Measurements from ENCODE around the gene ZFP36. TPM values are rescaled to one million over a fixed set of nuclear protein-coding genes. Genes with fewer than 3 reads are reported as not detected.

Gene ZFP36, protein sequence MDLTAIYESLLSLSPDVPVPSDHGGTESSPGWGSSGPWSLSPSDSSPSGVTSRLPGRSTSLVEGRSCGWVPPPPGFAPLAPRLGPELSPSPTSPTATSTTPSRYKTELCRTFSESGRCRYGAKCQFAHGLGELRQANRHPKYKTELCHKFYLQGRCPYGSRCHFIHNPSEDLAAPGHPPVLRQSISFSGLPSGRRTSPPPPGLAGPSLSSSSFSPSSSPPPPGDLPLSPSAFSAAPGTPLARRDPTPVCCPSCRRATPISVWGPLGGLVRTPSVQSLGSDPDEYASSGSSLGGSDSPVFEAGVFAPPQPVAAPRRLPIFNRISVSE
- 1,400 TPM for total RNA-seq
- polyA plus RNA-seq: 100 to 1,000 TPM in 3 of 4 donors, 10 to 100 TPM in 1; 89.8 to 134 (median 109) TPM

DNA sequence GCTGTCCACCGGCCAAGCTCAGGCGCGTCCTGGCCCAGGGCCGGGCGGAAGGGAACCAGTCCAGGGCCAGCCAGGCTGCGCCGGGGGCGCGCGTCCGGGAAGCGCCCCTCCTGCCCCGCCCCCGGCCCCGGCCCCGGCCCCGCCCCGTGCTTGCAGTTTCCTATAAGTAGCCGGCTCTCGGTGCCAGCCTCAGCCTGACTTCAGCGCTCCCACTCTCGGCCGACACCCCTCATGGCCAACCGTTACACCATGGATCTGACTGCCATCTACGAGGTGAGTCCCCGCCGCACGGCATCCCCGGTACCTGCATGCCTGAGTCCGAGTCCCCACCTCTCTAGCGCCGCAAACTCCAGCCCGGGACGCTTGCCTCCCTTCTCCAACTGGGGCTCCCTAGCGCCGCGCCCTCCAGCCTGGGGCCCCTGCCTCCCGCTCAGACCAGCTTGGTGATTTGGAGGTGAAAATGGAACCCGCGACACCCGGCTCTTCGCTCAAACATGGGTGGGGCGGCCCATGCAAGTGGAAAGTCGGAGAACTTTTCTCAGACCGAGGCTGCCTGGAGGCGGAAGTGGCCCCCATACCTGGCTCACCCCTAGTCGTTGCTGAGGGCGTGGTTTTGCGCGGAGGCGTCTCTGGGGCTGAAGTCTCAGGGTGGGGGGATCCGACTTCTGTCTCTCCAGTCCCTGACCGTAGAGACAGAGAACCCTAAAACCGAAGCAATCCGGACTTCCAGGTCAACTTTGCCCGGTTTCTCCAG is at the start of gene ZFP36:
ZFP36 (plus strand) TSS at position 192 of the 754 bp plus-strand sequence; CDS start at position 250, 58 bp downstream.
- H3K4me1 ChIP-seq (ENCODE audit: control insufficient read depth, insufficient read depth, low read length, poor library complexity, severe bottlenecking): peaks cover 82% of the 10 kb centered on the region
- H3K36me3 Mint-ChIP-seq: peaks cover 20% of the 10 kb centered on the region
- peak within 1 kb of the TSS; percentile 98 to 100 (median 99) for H3K27ac Mint-ChIP-seq
- peaks cover 19% of the 10 kb centered on the region for H3K36me3 ChIP-seq (ENCODE audit: control insufficient read depth, insufficient read depth, low read length)
- H3K9me3 Mint-ChIP-seq: peaks cover 0 to 7% (median 0%) of the 10 kb centered on the region in 7 donors
- H3K27me3 ChIP-seq (ENCODE audit: control insufficient read depth, insufficient read depth, low read length): no peaks in the 10 kb centered on the region
- peak within 1 kb of the TSS; percentile 97 for H3K4me3 ChIP-seq (ENCODE audit: low read depth, low read length)
- peaks cover 20% of the 10 kb centered on the region for H3K27me3 Mint-ChIP-seq
- peak; percentile 85 to 91 (median 89) for DNase-seq
- ATAC-seq (ENCODE audit: low read depth in 2 of 2): peak; percentile 30 to 33
- peaks cover under 1 to 59% (median 39%) of the 10 kb centered on the region in 4 donors for H3K4me1 Mint-ChIP-seq
- peak within 1 kb of the TSS; percentile 95 to 99 (median 98) for H3K4me3 Mint-ChIP-seq
- peak within 1 kb of the TSS; percentile 100 for H3K27ac ChIP-seq (ENCODE audit: insufficient read depth, low read length, poor library complexity, severe bottlenecking)
- no peaks in the 10 kb centered on the region for H3K9me3 ChIP-seq (ENCODE audit: control insufficient read depth in 2 of 2, low read length in 2 of 2)

DNA sequence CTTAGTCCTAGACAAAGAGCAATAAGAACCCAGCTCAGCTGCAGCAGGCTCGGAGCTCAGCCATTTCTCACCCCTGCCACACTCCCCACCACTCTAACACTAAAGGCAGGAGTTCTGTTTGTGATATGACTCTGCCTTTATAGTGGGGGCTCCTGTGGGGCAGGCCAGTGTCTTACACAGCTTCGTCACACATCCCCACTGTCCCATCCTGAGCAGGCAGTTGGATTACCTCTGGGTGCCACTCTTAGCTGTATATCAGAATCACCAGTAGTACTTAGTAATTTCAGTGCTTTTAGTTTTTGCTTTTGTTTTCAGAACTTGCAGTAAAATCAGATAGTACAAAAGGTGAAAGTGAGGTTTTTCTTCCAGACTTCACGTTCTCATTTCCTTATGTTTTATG is 47.6 kb upstream of the ZFP36 start:
- H3K4me1 ChIP-seq (ENCODE audit: control insufficient read depth, insufficient read depth, low read length, poor library complexity, severe bottlenecking): no peaks in the 10 kb centered on the region
- H3K27ac Mint-ChIP-seq: no peak overlapping the region
- H3K4me3 Mint-ChIP-seq: no peak overlapping the region
- H3K27ac ChIP-seq (ENCODE audit: insufficient read depth, low read length, poor library complexity, severe bottlenecking): no peak overlapping the region
- no peaks in the 10 kb centered on the region for H3K27me3 Mint-ChIP-seq
- peaks cover 46% of the 10 kb centered on the region for H3K36me3 Mint-ChIP-seq
- peaks cover 0 to 3% (median 0%) of the 10 kb centered on the region in 4 donors for H3K4me1 Mint-ChIP-seq
- no peak overlapping the region for H3K4me3 ChIP-seq (ENCODE audit: low read depth, low read length)
- H3K9me3 Mint-ChIP-seq: no peaks in the 10 kb centered on the region
- H3K9me3 ChIP-seq (ENCODE audit: control insufficient read depth in 2 of 2, low read length in 2 of 2): no peaks in the 10 kb centered on the region
- DNase-seq (no peak), ATAC-seq (ENCODE audit: low read depth in 2 of 2) (no peak)
- H3K27me3 ChIP-seq (ENCODE audit: control insufficient read depth, insufficient read depth, low read length): no peaks in the 10 kb centered on the region
- H3K36me3 ChIP-seq (ENCODE audit: control insufficient read depth, insufficient read depth, low read length): peaks cover 69% of the 10 kb centered on the region

DNA sequence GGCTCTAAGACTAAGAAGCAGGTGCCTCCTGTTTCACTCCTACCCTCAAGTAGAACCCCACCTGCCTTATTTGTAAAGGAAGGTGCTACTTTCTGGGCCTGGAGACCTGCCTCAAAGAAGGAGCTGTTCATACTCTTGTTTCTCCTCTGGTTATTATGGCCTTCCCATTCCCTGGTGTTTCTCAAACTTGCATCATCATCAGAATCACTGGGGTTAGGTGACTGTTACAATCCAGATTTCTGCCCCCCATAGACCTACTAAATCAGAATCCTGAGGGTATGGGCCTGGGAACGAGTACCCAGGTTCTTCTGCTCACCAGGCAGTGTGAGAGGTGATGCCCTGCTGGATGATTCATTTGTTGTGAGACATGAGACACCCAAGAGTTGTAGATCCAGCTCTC is 46.0 kb upstream of the ZFP36 start:
- Mint-ChIP-seq H3K4me1 (peaks cover 0 to 6% (median 0%) of the 10 kb centered on the region in 4 donors), H3K4me3 (no peak overlapping the region), H3K27ac (no peak overlapping the region), H3K36me3 (peaks cover 44% of the 10 kb centered on the region), H3K27me3 (no peaks in the 10 kb centered on the region), H3K9me3 (no peaks in the 10 kb centered on the region)
- no peak overlapping the region for H3K27ac ChIP-seq (ENCODE audit: insufficient read depth, low read length, poor library complexity, severe bottlenecking)
- no peak for ATAC-seq (ENCODE audit: low read depth in 2 of 2)
- DNase-seq: no peak
- no peaks in the 10 kb centered on the region for H3K4me1 ChIP-seq (ENCODE audit: control insufficient read depth, insufficient read depth, low read length, poor library complexity, severe bottlenecking)
- no peaks in the 10 kb centered on the region for H3K27me3 ChIP-seq (ENCODE audit: control insufficient read depth, insufficient read depth, low read length)
- H3K4me3 ChIP-seq (ENCODE audit: low read depth, low read length): no peak overlapping the region
- no peaks in the 10 kb centered on the region for H3K9me3 ChIP-seq (ENCODE audit: control insufficient read depth in 2 of 2, low read length in 2 of 2)
- H3K36me3 ChIP-seq (ENCODE audit: control insufficient read depth, insufficient read depth, low read length): peaks cover 68% of the 10 kb centered on the region

DNA sequence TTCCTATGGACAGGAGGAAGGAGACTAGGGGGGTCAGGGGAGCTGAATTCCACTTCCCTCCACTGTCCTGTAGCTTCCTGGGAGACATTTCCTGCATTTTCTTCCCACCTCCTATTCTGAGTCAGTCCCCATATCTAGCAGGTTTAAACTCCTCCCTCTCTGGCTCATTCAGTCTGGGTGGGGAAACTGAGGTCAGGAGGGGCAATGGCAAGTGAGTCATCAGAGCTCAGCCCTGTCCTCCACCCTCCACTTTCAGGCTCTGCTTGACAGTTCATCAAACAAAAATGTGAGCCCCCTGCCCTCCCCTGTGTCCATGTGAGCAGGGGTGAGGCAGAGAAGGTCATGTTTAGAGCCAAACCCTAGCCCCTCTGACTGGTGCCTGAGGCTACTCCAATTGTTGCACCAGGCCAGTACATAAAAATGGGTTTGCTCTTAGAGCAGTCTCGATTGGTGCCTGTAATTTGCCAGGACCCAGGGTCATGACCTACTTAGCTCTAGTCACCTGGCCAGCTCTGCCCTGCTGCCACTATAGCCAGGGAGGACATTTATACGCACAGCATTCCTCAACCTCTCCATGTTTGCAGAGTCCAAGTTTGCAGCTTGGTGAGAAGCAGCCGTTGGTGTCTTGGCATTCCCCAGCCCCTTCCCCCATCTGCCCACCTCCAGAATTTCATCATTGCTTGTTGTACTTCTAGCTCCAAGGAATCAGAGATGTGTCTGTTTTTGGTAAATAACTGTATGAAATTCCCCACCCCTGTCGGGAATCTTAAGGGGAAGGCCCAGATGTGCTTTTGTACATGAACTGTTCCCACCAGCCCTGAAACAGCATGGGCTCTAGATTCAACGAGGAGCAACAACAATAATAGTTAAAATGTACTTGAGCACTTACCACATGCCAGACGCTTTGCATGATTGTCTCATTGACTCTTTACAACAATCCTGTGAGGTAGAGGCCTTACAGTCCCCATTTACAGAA is 43.7 kb upstream of the ZFP36 start:
- no peaks in the 10 kb centered on the region for H3K9me3 ChIP-seq (ENCODE audit: control insufficient read depth in 2 of 2, low read length in 2 of 2)
- ATAC-seq (ENCODE audit: low read depth in 2 of 2) (no peak), DNase-seq (no peak)
- H3K36me3 ChIP-seq (ENCODE audit: control insufficient read depth, insufficient read depth, low read length): peaks cover 53% of the 10 kb centered on the region
- H3K27me3 Mint-ChIP-seq: no peaks in the 10 kb centered on the region
- H3K4me3 ChIP-seq (ENCODE audit: low read depth, low read length): no peak overlapping the region
- H3K4me1 Mint-ChIP-seq: peaks cover 0 to 6% (median under 1%) of the 10 kb centered on the region in 4 donors
- H3K27ac ChIP-seq (ENCODE audit: insufficient read depth, low read length, poor library complexity, severe bottlenecking): no peak overlapping the region
- no peaks in the 10 kb centered on the region for H3K4me1 ChIP-seq (ENCODE audit: control insufficient read depth, insufficient read depth, low read length, poor library complexity, severe bottlenecking)
- H3K27ac Mint-ChIP-seq: peak overlapping the region; percentile 26 to 77 (median 51)
- no peaks in the 10 kb centered on the region for H3K27me3 ChIP-seq (ENCODE audit: control insufficient read depth, insufficient read depth, low read length)
- H3K4me3 Mint-ChIP-seq: no peak overlapping the region
- H3K36me3 Mint-ChIP-seq: peaks cover 28% of the 10 kb centered on the region
- no peaks in the 10 kb centered on the region for H3K9me3 Mint-ChIP-seq

DNA sequence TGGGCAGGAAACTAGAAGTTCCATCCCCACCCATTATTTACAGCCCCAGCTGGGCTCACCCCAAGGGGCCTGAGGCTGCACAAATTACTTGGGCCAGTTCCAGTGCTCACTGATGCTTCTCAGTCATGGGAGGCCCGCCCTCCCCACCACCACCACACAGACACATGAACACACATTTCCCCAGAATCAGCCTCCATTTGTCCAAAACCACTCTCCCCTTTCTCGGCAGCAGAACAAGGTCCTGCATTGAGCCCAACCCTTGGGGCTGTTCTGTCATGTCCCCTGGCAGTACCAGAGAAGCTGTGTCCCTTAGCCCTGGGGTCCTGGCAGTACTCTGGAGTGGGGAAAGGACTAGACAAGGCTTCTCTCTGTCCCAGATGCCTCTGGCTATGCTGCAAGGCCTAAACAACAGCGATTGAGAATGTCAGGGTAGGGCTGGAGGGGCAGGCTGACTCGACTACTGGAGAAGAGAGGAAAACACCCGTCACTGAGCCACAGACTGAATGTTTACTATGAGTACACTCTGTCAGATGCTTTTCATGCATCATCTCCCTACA is 42.7 kb upstream of the ZFP36 start:
- no peak for DNase-seq
- H3K27me3 Mint-ChIP-seq: no peaks in the 10 kb centered on the region
- H3K36me3 ChIP-seq (ENCODE audit: control insufficient read depth, insufficient read depth, low read length): peaks cover 50% of the 10 kb centered on the region
- H3K36me3 Mint-ChIP-seq: peaks cover 34% of the 10 kb centered on the region
- peaks cover 0 to 9% (median under 1%) of the 10 kb centered on the region in 4 donors for H3K4me1 Mint-ChIP-seq
- H3K27ac Mint-ChIP-seq: no peak overlapping the region
- H3K27me3 ChIP-seq (ENCODE audit: control insufficient read depth, insufficient read depth, low read length): no peaks in the 10 kb centered on the region
- H3K9me3 Mint-ChIP-seq: no peaks in the 10 kb centered on the region
- no peaks in the 10 kb centered on the region for H3K4me1 ChIP-seq (ENCODE audit: control insufficient read depth, insufficient read depth, low read length, poor library complexity, severe bottlenecking)
- H3K4me3 ChIP-seq (ENCODE audit: low read depth, low read length): no peak overlapping the region
- H3K27ac ChIP-seq (ENCODE audit: insufficient read depth, low read length, poor library complexity, severe bottlenecking): no peak overlapping the region
- no peak overlapping the region for H3K4me3 Mint-ChIP-seq
- no peaks in the 10 kb centered on the region for H3K9me3 ChIP-seq (ENCODE audit: control insufficient read depth in 2 of 2, low read length in 2 of 2)
- ATAC-seq (ENCODE audit: low read depth in 2 of 2): no peak

DNA sequence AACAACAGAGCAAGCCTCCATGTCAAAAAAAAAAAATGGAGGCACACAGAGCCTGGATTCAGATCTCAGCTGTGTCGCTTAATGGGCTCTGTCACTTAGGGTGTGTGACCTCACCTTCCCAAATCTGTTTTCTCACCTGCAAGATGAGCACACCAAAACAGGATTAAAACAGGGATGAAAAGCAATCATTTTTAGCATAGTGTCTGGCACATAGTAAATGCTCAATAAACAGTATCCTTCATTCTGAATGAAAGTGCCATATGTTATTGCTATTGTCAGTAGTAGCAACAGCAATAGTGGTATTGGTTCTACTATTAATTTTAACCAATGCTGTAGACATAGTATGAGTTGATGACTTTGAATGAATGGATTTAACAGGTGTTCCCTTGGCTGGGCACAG is 41.1 kb upstream of the ZFP36 start:
- Mint-ChIP-seq H3K36me3 (peaks cover 30% of the 10 kb centered on the region), H3K27ac (no peak overlapping the region), H3K27me3 (no peaks in the 10 kb centered on the region), H3K4me1 (peaks cover 0 to 6% (median under 1%) of the 10 kb centered on the region in 4 donors), H3K9me3 (no peaks in the 10 kb centered on the region), H3K4me3 (no peak overlapping the region)
- Histone ChIP-seq H3K4me1 (ENCODE audit: control insufficient read depth, insufficient read depth, low read length, poor library complexity, severe bottlenecking) (no peaks in the 10 kb centered on the region), H3K27me3 (ENCODE audit: control insufficient read depth, insufficient read depth, low read length) (no peaks in the 10 kb centered on the region), H3K36me3 (ENCODE audit: control insufficient read depth, insufficient read depth, low read length) (peaks cover 55% of the 10 kb centered on the region), H3K27ac (ENCODE audit: insufficient read depth, low read length, poor library complexity, severe bottlenecking) (no peak overlapping the region), H3K4me3 (ENCODE audit: low read depth, low read length) (no peak overlapping the region), H3K9me3 (ENCODE audit: control insufficient read depth in 2 of 2, low read length in 2 of 2) (no peaks in the 10 kb centered on the region)
- ATAC-seq (ENCODE audit: low read depth in 2 of 2) (no peak), DNase-seq (no peak)

DNA sequence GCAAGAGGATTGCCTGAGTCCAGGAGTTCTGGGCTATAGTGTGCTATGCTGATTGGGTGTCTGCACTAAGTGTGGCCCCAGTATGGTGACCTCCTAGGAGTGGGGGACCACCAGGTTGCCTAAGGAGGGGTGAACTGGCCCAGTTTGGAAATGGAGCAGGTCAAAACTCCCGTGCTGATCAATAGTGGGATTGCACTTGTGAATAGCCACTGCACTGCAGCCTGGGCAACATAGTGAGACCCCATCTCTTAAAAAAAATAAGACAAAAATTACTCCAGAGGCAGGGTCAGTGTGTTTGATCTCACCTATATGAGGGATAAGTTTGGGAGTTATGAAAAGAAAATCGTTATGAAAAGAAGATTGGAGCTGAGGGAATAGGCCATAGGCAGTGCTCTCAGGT is 37.4 kb upstream of the ZFP36 start:
- no peaks in the 10 kb centered on the region for H3K9me3 Mint-ChIP-seq
- DNase-seq (no peak), ATAC-seq (ENCODE audit: low read depth in 2 of 2) (no peak)
- H3K4me3 Mint-ChIP-seq: no peak overlapping the region
- H3K27me3 ChIP-seq (ENCODE audit: control insufficient read depth, insufficient read depth, low read length): no peaks in the 10 kb centered on the region
- no peak overlapping the region for H3K27ac ChIP-seq (ENCODE audit: insufficient read depth, low read length, poor library complexity, severe bottlenecking)
- H3K4me1 Mint-ChIP-seq: peaks cover 0 to 14% (median 2%) of the 10 kb centered on the region in 4 donors
- peaks cover 33% of the 10 kb centered on the region for H3K36me3 Mint-ChIP-seq
- H3K4me3 ChIP-seq (ENCODE audit: low read depth, low read length): no peak overlapping the region
- no peaks in the 10 kb centered on the region for H3K4me1 ChIP-seq (ENCODE audit: control insufficient read depth, insufficient read depth, low read length, poor library complexity, severe bottlenecking)
- H3K9me3 ChIP-seq (ENCODE audit: control insufficient read depth in 2 of 2, low read length in 2 of 2): no peaks in the 10 kb centered on the region
- peaks cover 55% of the 10 kb centered on the region for H3K36me3 ChIP-seq (ENCODE audit: control insufficient read depth, insufficient read depth, low read length)
- H3K27ac Mint-ChIP-seq: peak overlapping the region in 2 of 3 donors; percentile 15 to 52
- H3K27me3 Mint-ChIP-seq: no peaks in the 10 kb centered on the region
